Epidermal melanocyte (primary cell): ENCODE results near the gene UFD1.
A peak's percentile ranks its signal among the peaks of the same experiment; 100 is the strongest.
"Not testable (repeated sequence)": the region's sequence is repeated elsewhere in the genome, so short reads cannot be mapped to it uniquely, and the experiment has no call there.

ENCODE experiments used
- DNase-seq: peaks from one replicate; pipeline ENCODE4 v3.0.0; 2011; ENCODE audit warnings: low spot score; ENCODE audit not compliant: insufficient read length

Gene UFD1

GRCh38 chr22:19449422-19449767, 29.6 kb downstream of the UFD1 start:
- no peak for DNase-seq

GRCh38 chr22:19448739-19449421, 30.1 kb downstream of the UFD1 start:
- DNase-seq = no peak

- peak; percentile 42 for DNase-seq
Observed at GRCh38 chr22:19448076-19448607, 30.9 kb downstream of the UFD1 start.

GRCh38 chr22:19447330-19448075, 31.5 kb downstream of the UFD1 start, which contains the start of gene C22orf39:
Gene C22orf39, minus strand, starts transcription at chr22:19447711. Its CDS starts 23 bp downstream, at chr22:19447688.
- DNase-seq = peak; percentile 97

- no peak for DNase-seq
Observed at GRCh38 chr22:19446603-19447329, 32.2 kb downstream of the UFD1 start.

GRCh38 chr22:19445279-19445982, 33.6 kb downstream of the UFD1 start:
- DNase-seq = not testable (repeated sequence)

GRCh38 chr22:19443544-19444211, 35.3 kb downstream of the UFD1 start:
- no peak for DNase-seq

- DNase-seq = no peak
Observed at GRCh38 chr22:19442166-19442565, 36.8 kb downstream of the UFD1 start.

- no peak for DNase-seq
Observed at GRCh38 chr22:19440411-19441195, 38.4 kb downstream of the UFD1 start.

GRCh38 chr22:19438298-19438697, 40.7 kb downstream of the UFD1 start:
- no peak for DNase-seq

GRCh38 chr22:19436444-19437161, 42.4 kb downstream of the UFD1 start:
- DNase-seq = not testable (repeated sequence)

- DNase-seq = no peak
Observed at GRCh38 chr22:19434829-19435580, 44.0 kb downstream of the UFD1 start.

GRCh38 chr22:19434401-19434800, 44.6 kb downstream of the UFD1 start:
- DNase-seq = no peak

GRCh38 chr22:19432133-19432851, 46.7 kb downstream of the UFD1 start, which contains the start of gene MRPL40:
Gene MRPL40, plus strand, starts transcription at chr22:19432545. Its CDS starts 10 bp downstream, at chr22:19432555.
- DNase-seq = peak; percentile 81

GRCh38 chr22:19431649-19432132, 47.3 kb downstream of the UFD1 start, which contains the start of gene HIRA:
Gene HIRA, minus strand, starts transcription at chr22:19431733. Its CDS starts 257 bp downstream, at chr22:19431476.
- DNase-seq = no peak

GRCh38 chr22:19430890-19431541, 48.0 kb downstream of the UFD1 start:
- no peak for DNase-seq
